ENCODE data around the gene TBX1.

DNA sequence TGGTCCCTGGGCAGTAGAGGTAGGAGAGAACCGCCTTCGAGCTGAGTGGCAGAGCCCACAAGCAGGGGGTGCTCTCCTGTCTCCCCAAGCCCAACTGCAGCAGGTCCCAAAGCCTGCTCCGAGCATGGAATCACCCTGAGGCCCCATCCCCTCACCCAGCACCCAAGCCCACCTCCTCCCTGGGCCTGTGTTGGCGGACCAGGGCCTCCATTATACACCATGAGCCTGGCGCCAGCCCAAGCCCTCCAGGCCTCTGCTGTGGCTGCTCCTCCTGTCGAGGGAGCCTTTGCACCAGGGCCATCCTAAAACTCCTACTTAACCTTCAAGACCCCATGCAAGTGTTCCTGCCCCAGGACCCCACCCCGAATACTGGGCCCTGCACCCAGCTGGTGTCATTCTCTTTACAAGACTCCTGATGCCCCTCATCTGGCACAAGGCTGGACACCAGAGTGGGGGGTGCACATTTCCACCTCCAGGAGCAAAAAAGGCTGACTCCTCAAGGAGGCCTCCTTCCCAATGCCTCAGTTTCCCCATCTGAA lies 20.6 kb upstream of the TBX1 start:
- TF ChIP-seq, protein P1, sequence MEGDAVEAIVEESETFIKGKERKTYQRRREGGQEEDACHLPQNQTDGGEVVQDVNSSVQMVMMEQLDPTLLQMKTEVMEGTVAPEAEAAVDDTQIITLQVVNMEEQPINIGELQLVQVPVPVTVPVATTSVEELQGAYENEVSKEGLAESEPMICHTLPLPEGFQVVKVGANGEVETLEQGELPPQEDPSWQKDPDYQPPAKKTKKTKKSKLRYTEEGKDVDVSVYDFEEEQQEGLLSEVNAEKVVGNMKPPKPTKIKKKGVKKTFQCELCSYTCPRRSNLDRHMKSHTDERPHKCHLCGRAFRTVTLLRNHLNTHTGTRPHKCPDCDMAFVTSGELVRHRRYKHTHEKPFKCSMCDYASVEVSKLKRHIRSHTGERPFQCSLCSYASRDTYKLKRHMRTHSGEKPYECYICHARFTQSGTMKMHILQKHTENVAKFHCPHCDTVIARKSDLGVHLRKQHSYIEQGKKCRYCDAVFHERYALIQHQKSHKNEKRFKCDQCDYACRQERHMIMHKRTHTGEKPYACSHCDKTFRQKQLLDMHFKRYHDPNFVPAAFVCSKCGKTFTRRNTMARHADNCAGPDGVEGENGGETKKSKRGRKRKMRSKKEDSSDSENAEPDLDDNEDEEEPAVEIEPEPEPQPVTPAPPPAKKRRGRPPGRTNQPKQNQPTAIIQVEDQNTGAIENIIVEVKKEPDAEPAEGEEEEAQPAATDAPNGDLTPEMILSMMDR (conservative IDR thresholded peaks at IDR 0.05): no peak
- no peak for TF ChIP-seq ZFX (IDR thresholded peaks at IDR 0.05)
